GM23338 (cell line): Measurements from ENCODE around the gene FILIP1. TPM values are rescaled to one million over a fixed set of nuclear protein-coding genes. Genes with fewer than 3 reads are reported as not detected.

Experiments
- ATAC-seq: fragments of 200-7000 bp; cut with Tn5 transposase; 3 replicates; pipeline ENCODE4 v1.9.1; 2020
- DNase-seq: peaks from one replicate; pipeline ENCODE4 v3.0.0-alpha.2; 2015; ENCODE audit warnings: low spot score
- H2AFZ ChIP-seq: fragments of 200-600 bp; sonication (generic); 2 replicates; pipeline ENCODE4 v1.8.0; 2016; ENCODE audit warnings: antibody characterized with exemption, mild to moderate bottlenecking, moderate library complexity
- H3F3A ChIP-seq: fragments of 200-600 bp; sonication (generic); replicated peaks from 2 replicates; pipeline ENCODE4 v1.8.0; 2017; ENCODE audit warnings: antibody characterized with exemption, mixed run types, low read depth
- H3K27ac ChIP-seq: fragments of 200-600 bp; sonication (generic); 2 replicates; pipeline ENCODE4 v1.6.1; 2016; ENCODE audit warnings: low read depth
- H3K27me3 ChIP-seq: fragments of 200-600 bp; sonication (generic); 2 replicates; pipeline ENCODE4 v1.8.0; 2016; ENCODE audit warnings: mild to moderate bottlenecking, mixed run types, moderate library complexity; ENCODE audit not compliant: insufficient read depth
- H3K36me3 ChIP-seq: fragments of 200-600 bp; sonication (generic); 2 replicates; pipeline ENCODE4 v1.8.0; 2016; ENCODE audit warnings: mild to moderate bottlenecking; ENCODE audit not compliant: insufficient read depth
- H3K4me1 ChIP-seq: fragments of 200-600 bp; sonication (generic); 2 replicates; pipeline ENCODE4 v1.8.0; 2016; ENCODE audit warnings: mild to moderate bottlenecking, moderate library complexity; ENCODE audit not compliant: insufficient read depth
- H3K4me2 ChIP-seq: fragments of 200-600 bp; sonication (generic); 2 replicates; pipeline ENCODE4 v1.7.1; 2017; ENCODE audit warnings: mixed run types
- H3K4me3 ChIP-seq: fragments of 200-600 bp; sonication (generic); 2 replicates; pipeline ENCODE4 v1.6.1; 2016; ENCODE audit warnings: mixed run types
- H3K79me2 ChIP-seq: fragments of 200-600 bp; sonication (generic); replicated peaks from 2 replicates; pipeline ENCODE4 v1.8.0; 2017; ENCODE audit warnings: mild to moderate bottlenecking; ENCODE audit not compliant: insufficient read depth
- H3K9me2 ChIP-seq: fragments of 200-600 bp; sonication (generic); 2 replicates; pipeline ENCODE4 v1.8.0; 2017; ENCODE audit not compliant: insufficient read depth
- H4K20me1 ChIP-seq: fragments of 200-600 bp; sonication (generic); replicated peaks from 2 replicates; pipeline ENCODE4 v1.8.0; 2017; ENCODE audit warnings: mild to moderate bottlenecking; ENCODE audit not compliant: insufficient read depth
- H3K27ac Mint-ChIP-seq: 2 replicates; pipeline ENCODE4 v1.8.0; 2020; ENCODE audit warnings: inconsistent platforms, mild to moderate bottlenecking, moderate library complexity, mixed read lengths
- H3K27me3 Mint-ChIP-seq: 3 replicates; pipeline ENCODE4 v1.8.0; 2022; ENCODE audit warnings: low read depth, mild to moderate bottlenecking, moderate library complexity, mixed read lengths, inconsistent platforms; ENCODE audit not compliant: insufficient read depth, poor library complexity
- H3K36me3 Mint-ChIP-seq: 3 replicates; pipeline ENCODE4 v1.8.0; 2021; ENCODE audit warnings: low read depth, mild to moderate bottlenecking, inconsistent platforms, moderate library complexity, mixed read lengths
- H3K4me1 Mint-ChIP-seq: 3 replicates; pipeline ENCODE4 v1.8.0; 2020; ENCODE audit warnings: mild to moderate bottlenecking, inconsistent platforms, mixed read lengths
- H3K4me3 Mint-ChIP-seq: 3 replicates; pipeline ENCODE4 v1.8.0; 2021; ENCODE audit warnings: moderate library complexity, mild to moderate bottlenecking, inconsistent platforms, mixed read lengths
- H3K9me3 Mint-ChIP-seq: 3 replicates; pipeline ENCODE4 v1.8.0; 2020; ENCODE audit warnings: moderate library complexity, mild to moderate bottlenecking, inconsistent platforms, mixed read lengths
- CREB1 ChIP-seq: fragments of 250-450 bp; sonication (Bioruptor Pico); IDR thresholded peaks from 2 replicates; pipeline ENCODE4 v1.5.0; 2020; ENCODE audit warnings: low read depth, mild to moderate bottlenecking, moderate library complexity
- EZH2 ChIP-seq: fragments of 200-600 bp; sonication (generic); IDR thresholded peaks from one replicate; pipeline ENCODE4 v1.8.0; 2017; ENCODE audit warnings: antibody characterized with exemption, mild to moderate bottlenecking, low read depth; ENCODE audit not compliant: unreplicated experiment
- EZH2phosphoT487 ChIP-seq: fragments of 200-600 bp; sonication (generic); IDR thresholded peaks from one replicate; pipeline ENCODE4 v1.8.1; 2018; ENCODE audit warnings: antibody characterized with exemption; ENCODE audit not compliant: unreplicated experiment
- JUNB ChIP-seq: IDR thresholded peaks from one replicate; pipeline ENCODE4 v1.6.1; 2016; ENCODE audit warnings: antibody characterized with exemption; ENCODE audit not compliant: unreplicated experiment
- NANOG ChIP-seq: IDR thresholded peaks from 2 replicates; pipeline ENCODE4 v1.6.1; 2016; ENCODE audit warnings: antibody characterized with exemption, borderline replicate concordance
- POLR2AphosphoS5 ChIP-seq: IDR thresholded peaks from 2 replicates; pipeline ENCODE4 v1.6.1; 2016; ENCODE audit warnings: antibody characterized with exemption, low read depth
- REST ChIP-seq: IDR thresholded peaks from one replicate; pipeline ENCODE4 v1.6.1; 2018; ENCODE audit warnings: antibody characterized with exemption; ENCODE audit not compliant: unreplicated experiment
- STAT1 ChIP-seq: IDR thresholded peaks from one replicate; pipeline ENCODE4 v1.6.1; 2016; ENCODE audit warnings: antibody characterized with exemption; ENCODE audit not compliant: unreplicated experiment
- ZNF114 ChIP-seq: fragments of 250-450 bp; sonication (Bioruptor Pico); IDR thresholded peaks from 2 replicates; pipeline ENCODE4 v1.5.0; 2020; ENCODE audit warnings: mild to moderate bottlenecking, moderate library complexity
- ZNF331 ChIP-seq: fragments of 250-450 bp; sonication (Bioruptor Pico); IDR thresholded peaks from 2 replicates; pipeline ENCODE4 v1.5.0; 2020; ENCODE audit warnings: low read depth, mild to moderate bottlenecking, moderate library complexity
- polyA plus RNA-seq: library from polyadenylated mRNA; unstranded; fragments of >200 nt; fragmentation: Nextera tagmentation; extraction: Ambion mirVana; gene quantifications from 2 replicates; pipeline ENCODE4 v1.2.1, GENCODE V29; 2016
- total RNA-seq: library from RNA; depleted of rRNA; stranded (reverse); fragments of >200 nt; shearing (Covaris generic); gene quantifications from 2 replicates; pipeline ENCODE4 v1.2.3, GENCODE V29; 2014
- TF ChIP-seq, protein P1 (sequence below): fragments of 250-450 bp; sonication (Bioruptor Pico); IDR thresholded peaks from 2 replicates; pipeline ENCODE4 v1.5.0; 2020; ENCODE audit warnings: mild to moderate bottlenecking, moderate library complexity

FILIP1 gene
- total and polyA plus RNA-seq, 2 experiments from 2014 or later, result 3.7 to 6.4 TPM

DNA sequence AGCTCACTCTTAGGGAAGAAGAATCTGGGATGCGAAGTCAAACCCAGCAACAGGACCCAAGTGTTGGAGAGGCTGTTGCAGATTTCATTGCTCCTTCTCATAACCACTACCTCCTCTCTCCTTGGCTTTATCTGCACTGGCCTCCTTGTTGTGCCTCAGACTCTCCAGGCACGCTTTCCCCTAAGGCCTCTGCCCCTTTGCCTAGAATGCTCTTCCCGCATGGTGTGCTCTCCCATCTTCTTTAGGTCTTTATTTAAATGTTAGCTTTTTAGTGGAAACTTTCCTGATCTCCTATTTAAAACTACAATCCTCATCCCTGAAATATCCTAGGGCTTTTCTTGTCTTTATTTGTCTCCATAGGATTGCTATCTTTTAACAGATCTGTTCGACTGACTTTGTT is 114.1 kb downstream of the FILIP1 start:
- Mint-ChIP-seq H3K4me1 (peaks cover 38% of the 10 kb centered on the region), H3K4me3 (no peak overlapping the region), H3K27ac (no peak overlapping the region), H3K27me3 (no peaks in the 10 kb centered on the region), H3K9me3 (no peaks in the 10 kb centered on the region), H3K36me3 (no peaks in the 10 kb centered on the region)
- no peaks in the 10 kb centered on the region for H3K9me2 ChIP-seq
- no peaks in the 10 kb centered on the region for H3K79me2 ChIP-seq
- no peak for DNase-seq
- TF ChIP-seq JUNB (no peak), ZNF114 (CRISPR knock-in tag) (no peak), STAT1 (no peak), POLR2AphosphoS5 (no peak), ZNF331 (no peak), REST (no peak), EZH2phosphoT487 (no peak), NANOG (no peak), CREB1 (no peak), EZH2 (no peak)
- TF ChIP-seq, protein P1, sequence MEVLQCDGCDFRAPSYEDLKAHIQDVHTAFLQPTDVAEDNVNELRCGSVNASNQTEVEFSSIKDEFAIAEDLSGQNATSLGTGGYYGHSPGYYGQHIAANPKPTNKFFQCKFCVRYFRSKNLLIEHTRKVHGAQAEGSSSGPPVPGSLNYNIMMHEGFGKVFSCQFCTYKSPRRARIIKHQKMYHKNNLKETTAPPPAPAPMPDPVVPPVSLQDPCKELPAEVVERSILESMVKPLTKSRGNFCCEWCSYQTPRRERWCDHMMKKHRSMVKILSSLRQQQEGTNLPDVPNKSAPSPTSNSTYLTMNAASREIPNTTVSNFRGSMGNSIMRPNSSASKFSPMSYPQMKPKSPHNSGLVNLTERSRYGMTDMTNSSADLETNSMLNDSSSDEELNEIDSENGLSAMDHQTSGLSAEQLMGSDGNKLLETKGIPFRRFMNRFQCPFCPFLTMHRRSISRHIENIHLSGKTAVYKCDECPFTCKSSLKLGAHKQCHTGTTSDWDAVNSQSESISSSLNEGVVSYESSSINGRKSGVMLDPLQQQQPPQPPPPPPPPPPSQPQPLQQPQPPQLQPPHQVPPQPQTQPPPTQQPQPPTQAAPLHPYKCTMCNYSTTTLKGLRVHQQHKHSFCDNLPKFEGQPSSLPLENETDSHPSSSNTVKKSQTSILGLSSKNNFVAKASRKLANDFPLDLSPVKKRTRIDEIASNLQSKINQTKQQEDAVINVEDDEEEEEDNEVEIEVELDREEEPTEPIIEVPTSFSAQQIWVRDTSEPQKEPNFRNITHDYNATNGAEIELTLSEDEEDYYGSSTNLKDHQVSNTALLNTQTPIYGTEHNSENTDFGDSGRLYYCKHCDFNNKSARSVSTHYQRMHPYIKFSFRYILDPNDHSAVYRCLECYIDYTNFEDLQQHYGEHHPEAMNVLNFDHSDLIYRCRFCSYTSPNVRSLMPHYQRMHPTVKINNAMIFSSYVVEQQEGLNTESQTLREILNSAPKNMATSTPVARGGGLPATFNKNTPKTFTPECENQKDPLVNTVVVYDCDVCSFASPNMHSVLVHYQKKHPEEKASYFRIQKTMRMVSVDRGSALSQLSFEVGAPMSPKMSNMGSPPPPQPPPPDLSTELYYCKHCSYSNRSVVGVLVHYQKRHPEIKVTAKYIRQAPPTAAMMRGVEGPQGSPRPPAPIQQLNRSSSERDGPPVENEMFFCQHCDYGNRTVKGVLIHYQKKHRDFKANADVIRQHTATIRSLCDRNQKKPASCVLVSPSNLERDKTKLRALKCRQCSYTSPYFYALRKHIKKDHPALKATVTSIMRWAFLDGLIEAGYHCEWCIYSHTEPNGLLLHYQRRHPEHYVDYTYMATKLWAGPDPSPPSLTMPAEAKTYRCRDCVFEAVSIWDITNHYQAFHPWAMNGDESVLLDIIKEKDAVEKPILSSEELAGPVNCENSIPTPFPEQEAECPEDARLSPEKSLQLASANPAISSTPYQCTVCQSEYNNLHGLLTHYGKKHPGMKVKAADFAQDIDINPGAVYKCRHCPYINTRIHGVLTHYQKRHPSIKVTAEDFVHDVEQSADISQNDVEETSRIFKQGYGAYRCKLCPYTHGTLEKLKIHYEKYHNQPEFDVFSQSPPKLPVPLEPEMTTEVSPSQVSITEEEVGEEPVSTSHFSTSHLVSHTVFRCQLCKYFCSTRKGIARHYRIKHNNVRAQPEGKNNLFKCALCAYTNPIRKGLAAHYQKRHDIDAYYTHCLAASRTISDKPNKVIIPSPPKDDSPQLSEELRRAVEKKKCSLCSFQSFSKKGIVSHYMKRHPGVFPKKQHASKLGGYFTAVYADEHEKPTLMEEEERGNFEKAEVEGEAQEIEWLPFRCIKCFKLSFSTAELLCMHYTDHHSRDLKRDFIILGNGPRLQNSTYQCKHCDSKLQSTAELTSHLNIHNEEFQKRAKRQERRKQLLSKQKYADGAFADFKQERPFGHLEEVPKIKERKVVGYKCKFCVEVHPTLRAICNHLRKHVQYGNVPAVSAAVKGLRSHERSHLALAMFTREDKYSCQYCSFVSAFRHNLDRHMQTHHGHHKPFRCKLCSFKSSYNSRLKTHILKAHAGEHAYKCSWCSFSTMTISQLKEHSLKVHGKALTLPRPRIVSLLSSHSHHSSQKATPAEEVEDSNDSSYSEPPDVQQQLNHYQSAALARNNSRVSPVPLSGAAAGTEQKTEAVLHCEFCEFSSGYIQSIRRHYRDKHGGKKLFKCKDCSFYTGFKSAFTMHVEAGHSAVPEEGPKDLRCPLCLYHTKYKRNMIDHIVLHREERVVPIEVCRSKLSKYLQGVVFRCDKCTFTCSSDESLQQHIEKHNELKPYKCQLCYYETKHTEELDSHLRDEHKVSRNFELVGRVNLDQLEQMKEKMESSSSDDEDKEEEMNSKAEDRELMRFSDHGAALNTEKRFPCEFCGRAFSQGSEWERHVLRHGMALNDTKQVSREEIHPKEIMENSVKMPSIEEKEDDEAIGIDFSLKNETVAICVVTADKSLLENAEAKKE (CRISPR knock-in tag), result no peak
- H3F3A ChIP-seq, result no peaks in the 10 kb centered on the region
- no peak overlapping the region for H3K27ac ChIP-seq
- no peak overlapping the region for H3K4me2 ChIP-seq
- ATAC-seq, result no peak
- H3K36me3 ChIP-seq, result no peaks in the 10 kb centered on the region
- H3K4me1 ChIP-seq, result peaks cover 33% of the 10 kb centered on the region
- H2AFZ ChIP-seq, result peak overlapping the region; percentile 64; the same call in 1 of the 2 replicates
- no peaks in the 10 kb centered on the region for H3K27me3 ChIP-seq
- no peak overlapping the region for H3K4me3 ChIP-seq
- no peaks in the 10 kb centered on the region for H4K20me1 ChIP-seq
